ENCODE measurements around the gene SPATA19.

GRCh38 chr11:133892126-133892525, 46.8 kb upstream of the SPATA19 start:
- TF ChIP-seq, protein P1, sequence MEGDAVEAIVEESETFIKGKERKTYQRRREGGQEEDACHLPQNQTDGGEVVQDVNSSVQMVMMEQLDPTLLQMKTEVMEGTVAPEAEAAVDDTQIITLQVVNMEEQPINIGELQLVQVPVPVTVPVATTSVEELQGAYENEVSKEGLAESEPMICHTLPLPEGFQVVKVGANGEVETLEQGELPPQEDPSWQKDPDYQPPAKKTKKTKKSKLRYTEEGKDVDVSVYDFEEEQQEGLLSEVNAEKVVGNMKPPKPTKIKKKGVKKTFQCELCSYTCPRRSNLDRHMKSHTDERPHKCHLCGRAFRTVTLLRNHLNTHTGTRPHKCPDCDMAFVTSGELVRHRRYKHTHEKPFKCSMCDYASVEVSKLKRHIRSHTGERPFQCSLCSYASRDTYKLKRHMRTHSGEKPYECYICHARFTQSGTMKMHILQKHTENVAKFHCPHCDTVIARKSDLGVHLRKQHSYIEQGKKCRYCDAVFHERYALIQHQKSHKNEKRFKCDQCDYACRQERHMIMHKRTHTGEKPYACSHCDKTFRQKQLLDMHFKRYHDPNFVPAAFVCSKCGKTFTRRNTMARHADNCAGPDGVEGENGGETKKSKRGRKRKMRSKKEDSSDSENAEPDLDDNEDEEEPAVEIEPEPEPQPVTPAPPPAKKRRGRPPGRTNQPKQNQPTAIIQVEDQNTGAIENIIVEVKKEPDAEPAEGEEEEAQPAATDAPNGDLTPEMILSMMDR (IDR thresholded peaks at IDR 0.05) = no peak
- no peak for TF ChIP-seq POLR2AphosphoS5 (IDR thresholded peaks at IDR 0.05; ENCODE audit: insufficient read depth in 1 of 2, low read depth in 1 of 2)
